ENCODE data around the gene DYNLT4.
"Not testable (repeated sequence)": the region's sequence is repeated elsewhere in the genome, so short reads cannot be mapped to it uniquely, and the experiment has no call there.

The DYNLT4 gene

DNA sequence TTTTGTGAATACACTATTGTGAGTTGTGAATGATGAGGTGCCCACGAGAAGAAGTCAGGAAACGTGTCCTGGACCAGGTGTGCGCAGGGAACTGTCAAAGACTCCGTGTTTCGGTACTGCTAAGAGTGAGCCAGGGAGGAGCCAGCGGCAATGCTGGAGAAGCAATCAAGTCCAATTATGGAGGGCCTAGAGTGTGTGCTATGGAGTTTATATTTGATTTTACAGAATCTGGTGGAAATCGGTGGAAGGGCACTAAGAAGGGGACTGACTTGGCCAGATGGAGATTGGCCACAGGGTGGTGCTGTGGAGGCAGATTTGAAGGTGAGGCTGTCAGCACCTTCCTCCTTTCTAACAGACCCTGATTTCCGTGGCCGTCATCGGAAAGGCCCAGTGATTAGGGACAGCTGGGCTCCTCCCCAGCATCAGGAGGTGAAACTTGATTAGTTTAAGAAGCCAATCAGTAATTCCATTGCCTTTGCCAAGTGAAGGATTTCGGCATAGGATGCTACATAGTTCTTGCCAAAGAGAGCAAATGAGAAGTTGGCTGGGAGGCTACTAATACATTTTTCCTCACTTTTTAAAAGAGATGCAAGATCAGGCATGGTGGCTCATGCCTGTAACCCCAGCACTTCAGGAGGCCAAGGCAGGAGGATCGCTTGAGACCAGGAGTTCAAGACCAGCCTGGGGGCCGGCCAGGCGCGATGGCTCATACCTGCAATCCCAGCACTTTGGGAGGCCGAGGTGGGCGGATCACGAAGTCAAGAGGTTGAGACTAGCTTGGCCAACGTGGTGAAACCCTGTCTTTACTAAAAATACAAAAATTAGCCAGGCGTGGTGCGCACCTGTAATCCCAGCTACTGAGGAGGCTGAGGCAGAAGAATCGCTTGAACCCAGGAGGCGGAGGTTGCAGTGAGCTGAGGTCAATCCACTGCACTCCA lies 28.9 kb upstream of the DYNLT4 start:
- H3K4me3 ChIP-seq (ENCODE audit: low read length), result no peak overlapping the region
- TF ChIP-seq ZNF274 (IDR thresholded peaks at IDR 0.05; ENCODE audit: low read depth, low read length), result no peak

DNA sequence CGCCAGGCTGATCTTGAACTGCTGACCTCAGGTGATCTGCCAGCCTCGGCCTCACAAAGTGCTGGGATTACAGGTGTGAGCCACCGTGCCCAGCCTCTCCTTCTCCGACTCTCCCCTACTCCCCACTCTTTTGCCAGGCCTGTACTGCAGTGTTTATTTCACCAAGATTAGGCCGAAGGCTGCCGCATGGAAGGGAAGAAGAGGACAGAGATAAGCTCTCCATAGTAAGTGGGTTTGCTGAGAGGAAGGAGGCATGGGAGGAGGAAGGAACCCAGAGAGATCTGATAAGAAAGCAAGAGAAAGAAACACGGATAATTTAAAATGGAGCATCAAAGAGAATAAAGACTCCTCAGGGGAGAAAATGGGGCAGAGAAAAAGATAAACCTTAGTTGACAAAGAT lies 27.2 kb upstream of the DYNLT4 start:
- H3K4me3 ChIP-seq (ENCODE audit: low read length), result no peak overlapping the region

DNA sequence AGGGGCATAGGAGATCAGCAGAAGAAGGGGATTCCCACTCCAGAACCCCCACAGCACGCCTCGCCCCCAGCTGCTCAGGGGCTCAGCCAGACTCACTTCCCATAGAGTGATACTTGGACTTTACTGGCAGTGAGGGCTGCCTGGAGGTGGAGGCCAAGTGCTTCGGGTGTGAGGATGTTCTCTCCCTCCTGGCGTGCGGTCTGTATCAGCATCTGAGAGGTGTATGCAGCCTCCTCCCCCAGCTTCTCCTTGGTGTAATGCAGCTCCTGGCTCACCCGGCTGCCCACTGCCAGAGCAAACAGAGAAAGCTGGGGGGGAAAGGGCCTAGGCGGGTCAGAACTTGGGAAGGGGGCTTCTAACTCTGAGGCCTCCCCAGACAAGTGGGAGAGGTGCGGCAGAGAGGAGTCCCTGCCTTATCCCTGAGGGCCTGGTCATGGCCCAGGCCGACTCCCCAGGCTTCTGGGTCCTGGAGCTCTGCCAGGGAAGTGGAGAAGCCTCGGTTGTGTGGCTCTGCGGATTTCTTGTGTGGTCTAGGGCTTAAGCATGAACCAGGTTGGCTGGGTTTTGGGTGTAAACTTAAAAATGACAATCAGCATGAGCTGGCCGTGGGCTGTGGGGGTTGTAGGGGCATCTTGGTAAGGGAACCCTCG lies 25.0 kb upstream of the DYNLT4 start:
- TF ChIP-seq ZNF274 (IDR thresholded peaks at IDR 0.05; ENCODE audit: low read depth, low read length), result no peak
- no peak overlapping the region for H3K4me3 ChIP-seq (ENCODE audit: low read length)

More for the DNA sequence above, 27.2 kb upstream of the DYNLT4 start:
- TF ChIP-seq ZNF274 (IDR thresholded peaks at IDR 0.05; ENCODE audit: low read depth, low read length), result no peak

DNA sequence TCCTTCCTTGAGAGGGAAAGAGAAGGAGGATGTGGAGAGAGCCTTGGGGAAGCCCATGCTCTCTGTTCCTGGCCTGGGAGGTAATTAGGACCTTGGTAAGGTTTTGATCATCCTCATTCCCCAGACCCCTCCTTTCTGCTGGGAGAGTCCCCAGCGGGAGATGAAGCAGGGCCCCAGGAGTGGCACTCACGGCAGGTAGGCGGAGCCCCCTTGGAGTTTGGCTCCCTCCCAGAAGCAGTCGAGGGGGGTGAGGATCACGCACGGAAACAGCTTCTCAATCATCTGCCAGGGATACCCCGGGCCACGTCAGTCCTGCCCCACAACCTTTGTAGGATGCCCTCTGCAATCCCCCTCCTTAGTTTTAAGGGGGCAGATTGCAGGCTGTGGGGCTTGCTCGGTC lies 24.4 kb upstream of the DYNLT4 start:
- TF ChIP-seq ZNF274 (IDR thresholded peaks at IDR 0.05; ENCODE audit: low read depth, low read length), result no peak
- H3K4me3 ChIP-seq (ENCODE audit: low read length), result no peak overlapping the region

DNA sequence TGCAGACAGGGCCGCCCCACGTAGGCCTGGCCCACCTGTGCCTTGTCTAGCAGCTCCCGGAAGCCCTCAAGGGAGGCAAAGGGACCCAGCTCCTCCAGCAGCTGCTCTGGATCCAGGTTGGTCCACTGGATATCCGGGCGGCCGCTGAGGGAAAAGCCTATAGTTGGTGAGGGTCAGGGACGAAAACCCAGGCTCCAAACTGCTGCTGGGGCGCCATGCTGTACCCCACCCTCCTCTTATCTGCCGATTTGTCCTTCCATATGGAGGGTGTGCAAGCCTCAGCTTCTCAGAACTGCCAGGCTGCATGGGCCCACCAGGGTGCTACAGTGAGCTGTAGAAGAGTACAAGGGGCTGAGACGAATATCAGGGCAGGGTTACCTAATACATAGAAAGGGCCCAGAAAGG lies 23.8 kb upstream of the DYNLT4 start:
- H3K4me3 ChIP-seq (ENCODE audit: low read length), result no peak overlapping the region
- no peak for TF ChIP-seq ZNF274 (IDR thresholded peaks at IDR 0.05; ENCODE audit: low read depth, low read length)

DNA sequence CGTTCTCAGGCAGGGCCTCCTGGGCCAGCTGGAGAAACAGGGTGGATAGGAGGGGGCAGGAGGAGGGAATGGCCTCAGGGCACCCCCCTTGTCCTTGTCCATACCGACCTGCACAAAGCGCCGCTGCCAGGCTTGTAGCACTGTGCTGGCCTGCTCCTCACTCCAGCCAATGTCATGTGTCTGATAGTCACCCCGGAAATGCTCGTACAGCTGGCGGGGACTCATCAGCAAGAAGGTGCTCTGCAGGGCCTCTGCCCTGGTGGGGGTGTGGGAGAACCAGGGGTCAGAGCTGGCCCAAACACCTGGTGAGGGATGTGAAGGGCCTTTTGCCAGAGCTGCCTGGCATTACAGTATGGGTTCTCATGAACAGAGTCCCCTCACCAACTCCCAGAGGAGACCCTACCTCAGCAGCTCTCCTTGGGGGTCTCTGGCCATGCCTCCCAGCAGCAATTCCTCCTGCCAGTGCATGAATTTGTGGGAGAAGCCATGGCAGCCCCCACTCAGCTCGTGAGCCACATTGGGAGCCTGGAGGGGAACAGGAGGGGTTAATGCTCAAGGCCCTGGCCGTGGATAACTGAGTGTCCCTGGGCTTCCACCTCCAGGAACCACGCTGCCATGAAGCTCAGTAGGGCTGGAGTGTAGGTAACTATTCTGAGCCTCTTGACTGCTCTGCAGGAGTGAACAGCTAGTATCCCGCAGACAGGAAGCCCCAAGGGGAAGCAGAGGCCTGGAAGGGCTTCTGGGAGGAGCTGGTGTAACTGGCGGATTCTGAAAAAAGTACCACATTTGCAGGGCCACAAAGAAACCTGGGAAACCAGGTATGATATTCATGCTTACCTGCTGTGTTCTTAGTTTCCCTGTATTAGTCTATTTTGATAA lies 22.6 kb upstream of the DYNLT4 start:
- TF ChIP-seq ZNF274 (IDR thresholded peaks at IDR 0.05; ENCODE audit: low read depth, low read length), result no peak; the same call in 1 of the 2 replicates
- H3K4me3 ChIP-seq (ENCODE audit: low read length), result no peak overlapping the region

DNA sequence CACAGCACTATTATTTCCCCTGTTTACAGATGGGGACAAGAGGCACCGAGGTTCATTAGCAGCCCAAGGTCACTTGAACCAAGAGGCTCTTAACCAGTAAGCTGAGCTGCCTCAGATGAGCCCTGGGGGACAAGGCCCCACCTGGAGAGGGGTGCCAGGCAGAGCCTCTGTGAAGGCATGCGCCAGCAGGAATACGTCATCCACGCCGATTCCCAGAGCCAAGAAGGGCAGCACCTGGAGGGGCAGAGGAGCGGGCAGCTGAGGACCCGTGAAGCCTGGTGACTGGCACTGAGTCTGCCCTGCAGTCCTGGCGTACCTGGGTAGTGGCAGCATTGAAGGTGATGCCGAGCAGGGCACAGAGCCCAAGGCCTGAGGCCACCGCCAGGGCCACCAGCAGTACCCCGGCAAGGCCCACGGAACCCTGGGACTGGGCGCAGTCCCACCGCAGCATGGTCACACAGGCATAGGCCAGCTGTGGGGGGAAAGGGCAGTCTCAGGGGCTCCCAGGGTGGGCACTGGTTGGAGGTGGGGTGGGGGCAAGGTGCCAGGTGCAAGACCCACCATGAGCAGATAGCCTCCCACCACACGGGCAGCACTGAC lies 21.8 kb upstream of the DYNLT4 start:
- H3K4me3 ChIP-seq (ENCODE audit: low read length), result no peak overlapping the region
- no peak for TF ChIP-seq ZNF274 (IDR thresholded peaks at IDR 0.05; ENCODE audit: low read depth, low read length)

DNA sequence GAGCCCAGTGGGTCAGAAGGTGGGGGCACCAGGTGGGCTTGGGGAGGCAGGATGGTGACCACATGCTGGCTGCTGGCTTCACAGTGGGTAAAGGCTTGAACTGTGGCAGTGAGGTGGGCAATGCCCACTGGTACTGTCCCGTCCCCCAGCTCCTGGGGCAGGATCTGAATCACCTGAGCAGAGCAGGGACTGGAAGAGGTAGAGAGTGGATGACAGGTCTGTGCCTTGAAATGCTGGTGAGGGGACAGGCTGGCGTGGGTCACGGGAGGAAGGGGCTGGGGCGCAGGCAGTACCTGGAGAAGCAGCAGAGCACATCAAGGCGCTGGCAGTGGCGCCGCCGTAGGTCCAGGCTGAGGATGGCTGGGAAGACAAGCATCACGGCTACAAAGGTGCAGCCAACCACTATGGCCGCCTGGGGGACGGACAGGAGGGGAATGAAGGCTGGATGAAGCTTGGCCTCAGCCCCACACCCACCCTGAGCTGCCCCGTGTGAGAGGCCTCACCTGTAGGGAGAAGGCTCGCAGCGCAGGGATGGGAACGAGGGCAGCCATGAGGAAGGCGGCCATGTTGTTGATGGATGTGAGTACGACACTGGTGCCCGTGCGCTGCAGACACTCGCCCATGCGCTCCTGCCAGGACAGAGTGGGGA lies 21.0 kb upstream of the DYNLT4 start:
- no peak overlapping the region for H3K4me3 ChIP-seq (ENCODE audit: low read length)
- TF ChIP-seq ZNF274 (IDR thresholded peaks at IDR 0.05; ENCODE audit: low read depth, low read length), result no peak

DNA sequence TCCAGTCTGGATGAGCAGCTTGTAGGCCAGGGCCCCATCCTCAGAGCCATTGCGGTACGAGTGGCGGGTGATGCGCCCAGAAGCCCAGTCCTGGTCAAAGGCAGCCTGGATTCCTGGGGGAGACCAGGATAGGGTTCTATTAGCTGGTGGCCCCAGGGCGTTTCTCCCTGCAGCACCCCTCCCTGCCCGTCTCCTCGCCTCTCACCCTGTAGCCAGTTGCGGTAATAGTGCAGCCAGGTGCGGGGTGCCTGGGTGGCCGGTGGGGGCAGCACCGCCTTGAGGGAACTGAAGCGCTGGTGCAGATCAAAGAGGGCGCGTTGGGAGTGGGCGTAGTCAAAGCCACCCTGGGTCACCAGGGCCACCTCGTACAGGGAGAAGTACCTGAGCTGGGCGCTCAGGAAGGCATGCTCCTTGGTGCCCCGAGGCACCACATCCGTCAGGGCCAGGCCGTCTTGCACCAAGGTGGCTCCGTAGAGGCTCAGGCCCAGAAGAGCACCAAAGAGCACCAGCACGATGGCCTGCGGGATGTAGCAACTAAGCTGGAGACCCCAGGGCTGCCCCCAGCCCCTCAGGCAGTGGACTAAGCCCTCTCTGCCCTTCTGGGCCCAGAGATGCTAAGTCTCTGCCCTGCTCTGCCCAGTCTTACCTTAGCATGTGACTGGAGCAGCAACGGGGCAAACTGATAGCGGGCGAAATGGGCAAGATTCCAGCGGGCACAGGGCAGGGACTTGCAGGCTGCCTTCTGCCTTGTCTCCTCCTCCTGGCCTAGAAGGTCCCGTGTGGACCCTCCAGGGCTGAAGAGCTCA lies 20.2 kb upstream of the DYNLT4 start:
- no peak overlapping the region for H3K4me3 ChIP-seq (ENCODE audit: low read length)
- TF ChIP-seq ZNF274 (IDR thresholded peaks at IDR 0.05; ENCODE audit: low read depth, low read length), result no peak

DNA sequence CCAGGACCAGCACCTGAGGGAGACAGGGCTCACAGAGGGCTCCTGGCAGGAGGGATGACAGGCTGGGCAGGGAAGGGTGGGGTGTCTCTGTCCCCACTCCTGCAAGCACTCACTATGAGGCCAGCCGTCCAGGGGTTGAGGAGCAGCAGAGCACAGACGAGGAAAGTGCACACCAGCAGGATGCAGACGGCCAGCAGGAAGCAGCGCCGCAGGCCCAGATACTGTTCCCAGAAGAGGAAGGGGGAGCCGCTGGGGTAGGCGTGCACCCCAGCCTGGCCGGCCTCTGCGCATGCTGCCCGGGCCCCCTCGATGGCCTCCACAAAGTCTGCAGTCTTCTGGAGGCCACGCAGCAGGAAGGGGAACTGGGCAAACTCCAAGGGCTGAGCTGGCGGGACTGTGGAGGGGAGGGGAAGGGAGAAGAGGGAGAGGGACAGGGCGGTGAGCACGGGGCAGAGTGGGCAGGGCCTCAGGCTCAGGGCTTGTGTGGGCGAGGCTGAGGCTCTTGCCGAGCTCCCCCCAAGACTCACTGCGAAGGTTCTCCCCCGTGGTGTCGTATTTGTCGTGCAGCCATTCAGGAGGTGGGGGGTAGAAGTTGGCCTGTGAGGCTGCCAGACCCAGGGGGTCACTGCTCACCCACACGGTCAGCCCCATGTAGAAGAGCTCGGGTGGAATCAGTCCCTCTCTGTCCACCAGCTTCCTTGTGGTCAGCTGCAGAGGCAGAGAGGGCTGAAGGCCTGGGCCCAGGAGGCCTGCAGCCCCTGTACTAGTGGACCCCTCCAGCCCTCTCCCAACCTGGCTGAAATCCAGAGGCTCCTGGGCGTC lies 19.4 kb upstream of the DYNLT4 start:
- no peak overlapping the region for H3K4me3 ChIP-seq (ENCODE audit: low read length)
- TF ChIP-seq ZNF274 (IDR thresholded peaks at IDR 0.05; ENCODE audit: low read depth, low read length), result no peak

DNA sequence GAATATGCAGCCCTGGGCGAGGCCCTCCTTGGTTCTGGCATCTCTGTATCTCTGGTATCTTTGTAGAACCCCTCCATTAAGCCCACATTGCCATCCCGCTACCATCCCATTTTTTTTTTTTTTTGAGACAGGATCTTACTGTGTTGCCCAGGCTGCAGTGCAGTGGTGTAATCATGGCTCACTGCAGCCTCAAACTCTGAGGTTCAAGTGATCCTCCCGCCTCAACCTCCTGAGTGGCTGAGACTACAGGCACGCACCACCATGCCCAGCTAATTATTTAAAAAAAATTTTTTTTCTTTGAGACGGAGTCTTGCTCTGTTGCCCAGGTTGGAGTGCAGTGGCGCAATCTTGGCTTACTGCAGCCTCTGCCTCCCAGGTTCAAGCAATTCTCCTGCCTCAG lies 17.2 kb upstream of the DYNLT4 start:
- not testable (repeated sequence) for H3K4me3 ChIP-seq (ENCODE audit: low read length)

DNA sequence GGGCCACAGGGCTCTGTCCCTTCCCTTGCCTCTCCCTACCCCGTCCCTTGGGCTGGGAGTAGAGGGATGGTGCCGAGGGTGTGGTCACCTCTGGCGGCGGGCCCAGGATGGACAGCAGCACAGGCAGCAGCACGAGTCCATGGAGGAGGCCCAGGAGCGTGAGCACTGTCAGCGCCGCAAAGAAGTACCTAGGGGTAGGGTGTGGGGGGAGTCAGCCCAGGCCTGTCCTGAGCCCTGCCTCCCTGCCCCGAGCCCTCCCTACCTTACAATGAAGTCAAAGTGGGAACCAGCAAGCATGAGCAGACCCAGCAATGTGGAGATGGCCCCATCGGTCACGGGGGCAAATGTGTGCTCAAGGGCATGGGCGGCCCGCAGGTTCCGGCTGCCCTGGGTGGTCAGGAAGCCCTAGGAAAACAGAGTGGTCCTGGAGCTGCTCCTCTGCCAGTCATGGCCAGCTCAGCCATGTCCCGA lies 15.9 kb upstream of the DYNLT4 start:
- no peak overlapping the region for H3K4me3 ChIP-seq (ENCODE audit: low read length)
- no peak for TF ChIP-seq ZNF274 (IDR thresholded peaks at IDR 0.05; ENCODE audit: low read depth, low read length)
